ENCODE data around the gene MYLK4.
A peak's percentile ranks its signal among the peaks of the same experiment; 100 is the strongest.

MYLK4 gene

GRCh38 chr6:2786269-2786668 is 35.5 kb upstream of the MYLK4 start:
- Mint-ChIP-seq H3K9me3 (no peaks in the 10 kb centered on the region), H3K36me3 (ENCODE audit: insufficient read depth) (peaks cover 44% of the 10 kb centered on the region), H3K27ac (peak overlapping the region in 1 of 2 donors; percentile 75), H3K4me3 (no peak overlapping the region), H3K4me1 (ENCODE audit: low read depth in 2 of 2) (peaks cover 6 to 19% of the 10 kb centered on the region in 2 donors), H3K27me3 (no peaks in the 10 kb centered on the region)
- DNase-seq (no peak), ATAC-seq (replicated peaks) (no peak)

GRCh38 chr6:2784930-2785329 is 34.2 kb upstream of the MYLK4 start:
- Mint-ChIP-seq H3K9me3 (no peaks in the 10 kb centered on the region), H3K36me3 (ENCODE audit: insufficient read depth) (peaks cover 53% of the 10 kb centered on the region), H3K27ac (peak overlapping the region in 1 of 2 donors; percentile 32), H3K4me3 (no peak overlapping the region), H3K27me3 (no peaks in the 10 kb centered on the region), H3K4me1 (ENCODE audit: low read depth in 2 of 2) (peaks cover 8 to 18% of the 10 kb centered on the region in 2 donors)
- DNase-seq (no peak), ATAC-seq (replicated peaks) (no peak)

- Mint-ChIP-seq H3K9me3 (no peaks in the 10 kb centered on the region), H3K4me3 (no peak overlapping the region), H3K4me1 (ENCODE audit: low read depth in 2 of 2) (peaks cover 12 to 18% of the 10 kb centered on the region in 2 donors), H3K36me3 (ENCODE audit: insufficient read depth) (peaks cover 62% of the 10 kb centered on the region), H3K27me3 (no peaks in the 10 kb centered on the region), H3K27ac (peak overlapping the region; percentile 32 to 55)
- ATAC-seq (replicated peaks) (no peak), DNase-seq (no peak)
Observed at GRCh38 chr6:2784061-2784460, 33.3 kb upstream of the MYLK4 start.

- Mint-ChIP-seq H3K27ac (peak overlapping the region; percentile 32 to 55), H3K27me3 (no peaks in the 10 kb centered on the region), H3K4me3 (no peak overlapping the region), H3K36me3 (ENCODE audit: insufficient read depth) (peaks cover 63% of the 10 kb centered on the region), H3K4me1 (ENCODE audit: low read depth in 2 of 2) (peaks cover 13 to 21% of the 10 kb centered on the region in 2 donors), H3K9me3 (no peaks in the 10 kb centered on the region)
- ATAC-seq (replicated peaks) (no peak), DNase-seq (no peak)
Observed at GRCh38 chr6:2783188-2783963, 32.7 kb upstream of the MYLK4 start.

GRCh38 chr6:2782825-2783187 is 32.1 kb upstream of the MYLK4 start:
- DNase-seq (no peak), ATAC-seq (replicated peaks) (no peak)
- Mint-ChIP-seq H3K27me3 (no peaks in the 10 kb centered on the region), H3K4me1 (ENCODE audit: low read depth in 2 of 2) (peaks cover 13 to 20% of the 10 kb centered on the region in 2 donors), H3K36me3 (ENCODE audit: insufficient read depth) (peaks cover 62% of the 10 kb centered on the region), H3K27ac (no peak overlapping the region), H3K9me3 (no peaks in the 10 kb centered on the region), H3K4me3 (no peak overlapping the region)

GRCh38 chr6:2782356-2782708 is 31.6 kb upstream of the MYLK4 start:
- Mint-ChIP-seq H3K27ac (no peak overlapping the region), H3K36me3 (ENCODE audit: insufficient read depth) (peaks cover 58% of the 10 kb centered on the region), H3K9me3 (no peaks in the 10 kb centered on the region), H3K4me1 (ENCODE audit: low read depth in 2 of 2) (peaks cover 13 to 23% of the 10 kb centered on the region in 2 donors), H3K27me3 (no peaks in the 10 kb centered on the region), H3K4me3 (no peak overlapping the region)
- DNase-seq (no peak), ATAC-seq (replicated peaks) (no peak)

GRCh38 chr6:2781685-2782355 is 31.1 kb upstream of the MYLK4 start:
- no peak overlapping the region for H3K27ac Mint-ChIP-seq
- H3K4me1 Mint-ChIP-seq (ENCODE audit: low read depth in 2 of 2), result peaks cover 13 to 22% of the 10 kb centered on the region in 2 donors
- no peak overlapping the region for H3K4me3 Mint-ChIP-seq
- no peaks in the 10 kb centered on the region for H3K9me3 Mint-ChIP-seq
- DNase-seq (no peak), ATAC-seq (replicated peaks) (no peak)
- H3K36me3 Mint-ChIP-seq (ENCODE audit: insufficient read depth), result peaks cover 56% of the 10 kb centered on the region
- H3K27me3 Mint-ChIP-seq, result no peaks in the 10 kb centered on the region

GRCh38 chr6:2780102-2780737 is 29.5 kb upstream of the MYLK4 start:
- Mint-ChIP-seq H3K27ac (no peak overlapping the region), H3K27me3 (no peaks in the 10 kb centered on the region), H3K36me3 (ENCODE audit: insufficient read depth) (peaks cover 57% of the 10 kb centered on the region), H3K4me3 (no peak overlapping the region), H3K9me3 (no peaks in the 10 kb centered on the region), H3K4me1 (ENCODE audit: low read depth in 2 of 2) (peaks cover 20 to 22% of the 10 kb centered on the region in 2 donors)
- DNase-seq (no peak), ATAC-seq (replicated peaks) (no peak)

- ATAC-seq (replicated peaks), result no peak
Observed at GRCh38 chr6:2777249-2777648, 26.5 kb upstream of the MYLK4 start.

GRCh38 chr6:2775003-2775402 is 24.3 kb upstream of the MYLK4 start:
- Mint-ChIP-seq H3K4me3 (no peak overlapping the region), H3K27me3 (no peaks in the 10 kb centered on the region), H3K36me3 (ENCODE audit: insufficient read depth) (peaks cover 42% of the 10 kb centered on the region), H3K9me3 (no peaks in the 10 kb centered on the region), H3K4me1 (ENCODE audit: low read depth in 2 of 2) (peaks cover 25 to 52% of the 10 kb centered on the region in 2 donors), H3K27ac (peak overlapping the region in 1 of 2 donors; percentile 80)
- DNase-seq (no peak), ATAC-seq (replicated peaks) (no peak)

More at GRCh38 chr6:2777249-2777648, 26.5 kb upstream of the MYLK4 start:
- no peak overlapping the region for H3K4me3 Mint-ChIP-seq
- no peaks in the 10 kb centered on the region for H3K27me3 Mint-ChIP-seq
- H3K27ac Mint-ChIP-seq, result peak overlapping the region in 1 of 2 donors; percentile 16
- H3K9me3 Mint-ChIP-seq, result no peaks in the 10 kb centered on the region
- no peak for DNase-seq
- peaks cover 40% of the 10 kb centered on the region for H3K36me3 Mint-ChIP-seq (ENCODE audit: insufficient read depth)
- peaks cover 22 to 43% of the 10 kb centered on the region in 2 donors for H3K4me1 Mint-ChIP-seq (ENCODE audit: low read depth in 2 of 2)

- peaks cover 36% of the 10 kb centered on the region for H3K36me3 Mint-ChIP-seq (ENCODE audit: insufficient read depth)
- peak overlapping the region in 1 of 2 donors; percentile 25 for H3K27ac Mint-ChIP-seq
- DNase-seq (no peak), ATAC-seq (replicated peaks) (no peak)
- no peaks in the 10 kb centered on the region for H3K27me3 Mint-ChIP-seq
- H3K9me3 Mint-ChIP-seq, result no peaks in the 10 kb centered on the region
- H3K4me1 Mint-ChIP-seq (ENCODE audit: low read depth in 2 of 2), result peaks cover 26 to 55% of the 10 kb centered on the region in 2 donors
- H3K4me3 Mint-ChIP-seq, result no peak overlapping the region
Observed at GRCh38 chr6:2773449-2773848, 22.7 kb upstream of the MYLK4 start.

- DNase-seq (no peak), ATAC-seq (replicated peaks) (no peak)
- no peaks in the 10 kb centered on the region for H3K27me3 Mint-ChIP-seq
- peak overlapping the region in 1 of 2 donors; percentile 25 for H3K27ac Mint-ChIP-seq
- H3K4me1 Mint-ChIP-seq (ENCODE audit: low read depth in 2 of 2), result peaks cover 32 to 61% of the 10 kb centered on the region in 2 donors
- peaks cover 37% of the 10 kb centered on the region for H3K36me3 Mint-ChIP-seq (ENCODE audit: insufficient read depth)
- H3K9me3 Mint-ChIP-seq, result no peaks in the 10 kb centered on the region
- no peak overlapping the region for H3K4me3 Mint-ChIP-seq
Observed at GRCh38 chr6:2772840-2773239, 22.1 kb upstream of the MYLK4 start.

- no peaks in the 10 kb centered on the region for H3K27me3 Mint-ChIP-seq
- peaks cover 42% of the 10 kb centered on the region for H3K36me3 Mint-ChIP-seq (ENCODE audit: insufficient read depth)
- no peak overlapping the region for H3K4me3 Mint-ChIP-seq
- H3K4me1 Mint-ChIP-seq (ENCODE audit: low read depth in 2 of 2), result peaks cover 37 to 71% of the 10 kb centered on the region in 2 donors
- ATAC-seq (replicated peaks) (no peak), DNase-seq (no peak)
- no peaks in the 10 kb centered on the region for H3K9me3 Mint-ChIP-seq
- H3K27ac Mint-ChIP-seq, result no peak overlapping the region
Observed at GRCh38 chr6:2771079-2771478, 20.4 kb upstream of the MYLK4 start.

Data from effector memory CD8-positive, alpha-beta T cell (primary cell).